ENCODE measurements around the gene RNASE13.

RNASE13 gene, protein sequence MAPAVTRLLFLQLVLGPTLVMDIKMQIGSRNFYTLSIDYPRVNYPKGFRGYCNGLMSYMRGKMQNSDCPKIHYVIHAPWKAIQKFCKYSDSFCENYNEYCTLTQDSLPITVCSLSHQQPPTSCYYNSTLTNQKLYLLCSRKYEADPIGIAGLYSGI

DNA sequence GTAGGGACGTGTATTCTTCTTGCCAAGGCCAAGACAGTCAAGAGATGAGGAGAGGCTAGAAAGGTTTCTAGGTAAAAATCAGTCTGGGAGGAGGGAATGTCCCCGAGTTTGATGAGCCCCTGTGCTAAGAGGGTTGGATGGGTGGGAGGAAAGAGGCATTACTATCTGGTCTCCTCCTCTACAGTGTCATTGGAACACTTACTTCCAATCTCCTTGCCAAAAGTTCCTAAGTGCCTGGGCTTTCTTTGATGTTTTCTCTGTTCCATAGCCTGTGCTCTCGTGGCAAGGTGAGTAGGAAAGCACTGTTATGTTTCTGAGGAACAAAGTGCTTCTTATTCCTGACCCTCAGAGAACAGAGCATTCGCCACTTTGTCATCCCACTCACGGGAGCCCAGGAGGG lies at the start of gene RNASE13:
Gene RNASE13 (minus strand): TSS at position 101 of the 400 bp plus-strand sequence. CDS start 519 bp downstream, outside the sequence.
- TF ChIP-seq FOXP2 (optimal IDR thresholded peaks at IDR 0.05; ENCODE audit: control extremely low read depth, extremely low read length, insufficient read depth) (no peak), EZH2 (IDR thresholded peaks at IDR 0.05) (no peak), POLR2AphosphoS5 (IDR thresholded peaks at IDR 0.05; ENCODE audit: borderline replicate concordance, low read depth, low read length) (no peak)
- Histone ChIP-seq H3K9ac (ENCODE audit: insufficient read length) (no peak within 1 kb of the TSS), H3K9me3 (ENCODE audit: low read depth, low read length) (no peaks in the 10 kb centered on the region), H3K36me3 (ENCODE audit: insufficient read depth, low read length) (no peaks in the 10 kb centered on the region), H3K27ac (no peak within 1 kb of the TSS), H3K4me3 (no peak within 1 kb of the TSS)
- no peak for DNase-seq (ENCODE audit: low read depth, low spot score)

DNA sequence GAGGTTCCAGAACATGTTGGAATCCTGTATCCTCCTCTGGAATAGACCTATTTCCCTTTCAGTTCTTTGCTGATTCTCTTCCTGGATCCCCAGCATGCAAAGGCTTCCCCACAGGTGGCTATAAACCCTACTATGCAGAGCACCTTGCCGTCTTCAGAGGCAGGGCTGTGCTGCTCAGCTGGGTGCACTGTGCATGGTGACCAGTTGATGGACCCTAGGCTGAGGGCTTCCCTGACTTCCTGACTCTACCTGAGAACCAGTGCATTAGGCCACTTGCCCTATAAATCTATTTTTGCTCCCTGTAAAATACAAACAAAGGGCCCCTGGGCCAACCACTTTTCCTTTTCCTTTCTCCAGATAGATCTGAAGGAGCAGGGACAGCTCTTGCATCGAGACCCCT lies 49.8 kb upstream of the RNASE13 start:
- Histone ChIP-seq H3K9me3 (ENCODE audit: low read depth, low read length) (no peaks in the 10 kb centered on the region), H3K9ac (ENCODE audit: insufficient read length) (no peak overlapping the region), H3K27ac (no peak overlapping the region), H3K4me3 (no peak overlapping the region), H3K36me3 (ENCODE audit: insufficient read depth, low read length) (peaks cover 75% of the 10 kb centered on the region)
- no peak for DNase-seq (ENCODE audit: low read depth, low spot score)
- no peak for TF ChIP-seq POLR2AphosphoS5 (IDR thresholded peaks at IDR 0.05; ENCODE audit: borderline replicate concordance, low read depth, low read length)
- no peak for TF ChIP-seq FOXP2 (optimal IDR thresholded peaks at IDR 0.05; ENCODE audit: control extremely low read depth, extremely low read length, insufficient read depth)

DNA sequence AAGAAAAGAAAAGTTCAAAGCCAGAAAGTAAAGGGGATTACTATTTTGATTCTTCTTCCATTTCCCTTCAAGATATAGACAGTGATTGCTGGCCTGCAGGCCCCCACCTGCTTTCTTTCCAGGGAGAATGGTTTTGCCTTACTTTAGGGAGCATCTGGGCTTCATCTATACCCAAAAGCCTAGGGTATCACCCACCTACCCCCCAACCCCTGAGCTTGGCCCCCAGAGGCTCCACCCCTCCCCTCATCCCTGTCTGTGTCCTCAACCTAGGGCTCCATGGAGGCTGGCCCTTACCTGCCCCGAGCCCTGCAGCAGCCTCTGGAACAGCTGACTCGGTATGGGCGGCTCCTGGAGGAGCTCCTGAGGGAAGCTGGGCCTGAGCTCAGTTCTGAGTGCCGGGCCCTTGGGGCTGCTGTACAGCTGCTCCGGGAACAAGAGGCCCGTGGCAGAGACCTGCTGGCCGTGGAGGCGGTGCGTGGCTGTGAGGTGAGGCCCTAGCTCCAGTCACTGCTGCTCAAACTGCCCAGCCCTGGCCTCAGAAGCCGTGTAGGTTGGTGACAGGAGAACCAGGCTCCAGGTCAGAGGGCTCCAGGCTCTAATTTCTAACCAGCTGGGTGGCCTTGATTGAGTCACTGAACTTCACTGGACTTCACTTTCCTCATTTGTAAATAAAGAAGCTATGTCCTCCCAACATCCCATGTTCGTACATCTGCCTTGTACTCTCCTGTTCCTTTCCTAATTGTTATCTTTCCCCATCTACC lies 49.1 kb upstream of the RNASE13 start:
- no peak for TF ChIP-seq EZH2 (IDR thresholded peaks at IDR 0.05)
- TF ChIP-seq POLR2AphosphoS5 (IDR thresholded peaks at IDR 0.05; ENCODE audit: borderline replicate concordance, low read depth, low read length), result no peak
- no peak for TF ChIP-seq FOXP2 (optimal IDR thresholded peaks at IDR 0.05; ENCODE audit: control extremely low read depth, extremely low read length, insufficient read depth)
- DNase-seq (ENCODE audit: low read depth, low spot score), result no peak
- Histone ChIP-seq H3K9me3 (ENCODE audit: low read depth, low read length) (no peaks in the 10 kb centered on the region), H3K27ac (no peak overlapping the region), H3K9ac (ENCODE audit: insufficient read length) (no peak overlapping the region), H3K4me3 (no peak overlapping the region), H3K36me3 (ENCODE audit: insufficient read depth, low read length) (peaks cover 77% of the 10 kb centered on the region)

DNA sequence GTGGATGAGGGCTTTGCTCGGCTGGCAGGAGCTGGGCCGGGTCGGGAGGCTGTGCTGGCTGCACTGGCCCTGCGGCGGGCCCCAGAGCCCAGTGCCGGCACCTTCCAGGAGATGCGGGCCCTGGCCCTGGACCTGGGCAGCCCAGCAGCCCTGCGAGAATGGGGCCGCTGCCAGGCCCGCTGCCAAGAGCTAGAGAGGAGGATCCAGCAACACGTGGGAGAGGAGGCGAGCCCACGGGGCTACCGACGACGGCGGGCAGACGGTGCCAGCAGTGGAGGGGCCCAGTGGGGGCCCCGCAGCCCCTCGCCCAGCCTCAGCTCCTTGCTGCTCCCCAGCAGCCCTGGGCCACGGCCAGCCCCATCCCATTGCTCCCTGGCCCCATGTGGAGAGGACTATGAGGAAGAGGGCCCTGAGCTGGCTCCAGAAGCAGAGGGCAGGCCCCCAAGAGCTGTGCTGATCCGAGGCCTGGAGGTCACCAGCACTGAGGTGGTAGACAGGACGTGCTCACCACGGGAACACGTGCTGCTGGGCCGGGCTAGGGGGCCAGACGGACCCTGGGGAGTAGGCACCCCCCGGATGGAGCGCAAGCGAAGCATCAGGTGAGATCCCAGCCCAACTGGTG lies 47.0 kb upstream of the RNASE13 start:
- TF ChIP-seq POLR2AphosphoS5 (IDR thresholded peaks at IDR 0.05; ENCODE audit: borderline replicate concordance, low read depth, low read length) (no peak), FOXP2 (optimal IDR thresholded peaks at IDR 0.05; ENCODE audit: control extremely low read depth, extremely low read length, insufficient read depth) (no peak), EZH2 (IDR thresholded peaks at IDR 0.05) (no peak)
- no peaks in the 10 kb centered on the region for H3K9me3 ChIP-seq (ENCODE audit: low read depth, low read length)
- DNase-seq (ENCODE audit: low read depth, low spot score), result no peak
- H3K4me3 ChIP-seq, result no peak overlapping the region
- H3K9ac ChIP-seq (ENCODE audit: insufficient read length), result no peak overlapping the region
- H3K27ac ChIP-seq, result no peak overlapping the region
- H3K36me3 ChIP-seq (ENCODE audit: insufficient read depth, low read length), result peaks cover 83% of the 10 kb centered on the region

DNA sequence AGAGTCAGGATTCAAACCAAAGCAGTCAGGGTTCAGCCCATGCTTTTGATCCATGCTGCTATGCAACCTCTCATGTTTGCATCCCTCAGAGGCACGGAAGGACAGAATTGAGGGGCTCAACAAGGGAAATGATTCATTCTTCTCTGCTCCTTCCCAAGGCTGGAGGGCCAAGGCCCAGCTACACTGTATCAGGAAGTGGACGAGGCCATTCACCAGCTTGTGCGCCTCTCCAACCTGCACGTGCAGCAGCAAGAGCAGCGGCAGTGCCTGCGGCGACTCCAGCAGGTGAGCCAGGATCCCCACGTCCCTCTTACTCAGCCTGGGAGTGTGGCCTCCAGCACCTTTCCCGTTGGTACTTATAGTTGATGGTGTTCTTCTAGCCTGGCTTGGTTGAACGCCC lies 44.1 kb upstream of the RNASE13 start:
- TF ChIP-seq EZH2 (IDR thresholded peaks at IDR 0.05), result no peak
- TF ChIP-seq FOXP2 (optimal IDR thresholded peaks at IDR 0.05; ENCODE audit: control extremely low read depth, extremely low read length, insufficient read depth), result no peak
- TF ChIP-seq POLR2AphosphoS5 (IDR thresholded peaks at IDR 0.05; ENCODE audit: borderline replicate concordance, low read depth, low read length), result no peak
- Histone ChIP-seq H3K27ac (no peak overlapping the region), H3K9ac (ENCODE audit: insufficient read length) (no peak overlapping the region), H3K4me3 (no peak overlapping the region), H3K36me3 (ENCODE audit: insufficient read depth, low read length) (peaks cover 72% of the 10 kb centered on the region), H3K9me3 (ENCODE audit: low read depth, low read length) (no peaks in the 10 kb centered on the region)
- DNase-seq (ENCODE audit: low read depth, low spot score), result no peak

DNA sequence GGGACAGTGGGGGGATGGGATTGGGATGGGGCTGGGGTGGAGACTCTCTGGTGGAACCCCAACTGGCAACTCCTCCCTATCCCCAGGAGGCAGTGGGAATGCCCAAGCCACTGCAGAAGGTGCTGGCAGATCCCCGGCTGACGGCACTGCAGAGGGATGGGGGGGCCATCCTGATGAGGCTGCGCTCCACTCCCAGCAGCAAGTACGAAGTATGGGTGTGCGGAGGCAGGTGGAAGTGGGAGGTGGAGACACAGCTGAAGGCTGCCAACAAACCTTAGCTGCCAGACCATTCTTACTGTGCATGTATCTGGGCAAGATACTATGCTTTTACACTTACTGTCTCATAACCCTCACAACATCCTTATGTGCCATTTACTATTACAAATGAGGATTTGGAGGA lies 43.7 kb upstream of the RNASE13 start:
- H3K9ac ChIP-seq (ENCODE audit: insufficient read length), result no peak overlapping the region
- peaks cover 75% of the 10 kb centered on the region for H3K36me3 ChIP-seq (ENCODE audit: insufficient read depth, low read length)
- TF ChIP-seq FOXP2 (optimal IDR thresholded peaks at IDR 0.05; ENCODE audit: control extremely low read depth, extremely low read length, insufficient read depth) (no peak), EZH2 (IDR thresholded peaks at IDR 0.05) (no peak), POLR2AphosphoS5 (IDR thresholded peaks at IDR 0.05; ENCODE audit: borderline replicate concordance, low read depth, low read length) (no peak)
- H3K9me3 ChIP-seq (ENCODE audit: low read depth, low read length), result no peaks in the 10 kb centered on the region
- no peak overlapping the region for H3K4me3 ChIP-seq
- H3K27ac ChIP-seq, result no peak overlapping the region
- DNase-seq (ENCODE audit: low read depth, low spot score), result no peak

DNA sequence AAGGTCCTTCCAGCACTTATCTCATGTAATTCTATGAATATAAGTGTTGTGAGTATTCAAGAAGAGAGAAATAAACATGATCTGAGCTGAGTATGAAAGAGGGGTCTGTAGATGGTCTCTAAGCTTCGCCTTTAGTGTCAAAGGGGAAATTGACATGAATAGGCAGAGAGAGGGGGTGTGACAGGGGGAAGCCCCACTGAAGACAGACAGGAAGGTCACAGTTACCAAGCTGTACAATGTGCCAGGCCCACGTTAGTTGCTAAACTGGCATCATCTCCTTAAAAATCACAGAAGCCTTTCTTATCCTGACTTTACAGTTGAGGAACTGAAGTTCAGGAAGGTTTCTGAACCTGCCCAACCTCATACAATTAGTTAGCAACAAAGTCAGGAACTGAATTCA lies 43.1 kb upstream of the RNASE13 start:
- Histone ChIP-seq H3K9ac (ENCODE audit: insufficient read length) (no peak overlapping the region), H3K36me3 (ENCODE audit: insufficient read depth, low read length) (peaks cover 77% of the 10 kb centered on the region), H3K9me3 (ENCODE audit: low read depth, low read length) (no peaks in the 10 kb centered on the region), H3K4me3 (no peak overlapping the region), H3K27ac (no peak overlapping the region)
- TF ChIP-seq EZH2 (IDR thresholded peaks at IDR 0.05), result no peak
- no peak for TF ChIP-seq POLR2AphosphoS5 (IDR thresholded peaks at IDR 0.05; ENCODE audit: borderline replicate concordance, low read depth, low read length)
- TF ChIP-seq FOXP2 (optimal IDR thresholded peaks at IDR 0.05; ENCODE audit: control extremely low read depth, extremely low read length, insufficient read depth), result no peak
- no peak for DNase-seq (ENCODE audit: low read depth, low spot score)

DNA sequence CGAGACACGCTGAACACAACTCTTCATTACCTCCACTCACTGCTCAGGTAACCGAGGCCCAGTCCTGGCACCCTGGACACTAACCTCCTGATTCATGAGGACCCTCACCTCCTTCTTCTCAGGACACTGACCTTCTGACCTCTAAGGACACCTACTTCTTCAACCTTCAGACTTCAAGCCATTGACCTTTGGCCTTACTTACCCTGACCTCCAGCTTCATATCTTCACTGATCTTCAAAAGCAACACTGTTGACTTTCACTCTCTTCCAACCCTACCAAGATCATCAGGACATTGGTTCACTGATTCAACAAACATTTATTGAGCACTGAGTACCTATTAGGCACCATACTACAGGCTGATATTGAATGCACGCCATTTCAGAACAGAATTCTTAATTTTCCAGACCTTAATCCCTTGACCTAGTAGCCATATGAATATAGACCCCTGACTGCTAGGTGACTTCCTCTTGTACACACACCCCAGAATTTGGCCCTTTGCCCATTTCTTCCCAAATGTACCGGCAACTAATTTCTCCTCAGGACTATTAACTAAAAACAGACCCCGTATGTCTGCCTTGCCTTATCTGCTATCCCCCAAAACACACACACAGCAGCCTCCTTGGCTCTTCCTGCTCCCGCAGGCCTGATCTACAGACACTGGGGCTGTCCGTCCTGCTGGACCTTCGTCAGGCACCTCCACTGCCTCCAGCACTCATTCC lies 41.3 kb upstream of the RNASE13 start:
- no peaks in the 10 kb centered on the region for H3K9me3 ChIP-seq (ENCODE audit: low read depth, low read length)
- no peak overlapping the region for H3K4me3 ChIP-seq
- no peak overlapping the region for H3K27ac ChIP-seq
- no peak for TF ChIP-seq POLR2AphosphoS5 (IDR thresholded peaks at IDR 0.05; ENCODE audit: borderline replicate concordance, low read depth, low read length)
- no peak overlapping the region for H3K9ac ChIP-seq (ENCODE audit: insufficient read length)
- DNase-seq (ENCODE audit: low read depth, low spot score), result no peak
- peaks cover 62% of the 10 kb centered on the region for H3K36me3 ChIP-seq (ENCODE audit: insufficient read depth, low read length)

Data from SK-N-MC (cell line).